Body of pancreas (tissue), 4 donors: Measurements from ENCODE around the gene GRK3.

Experiments
- CTCF ChIP-seq, 7 experiments: fragments of 450-650 bp in 4 of 7; fragments of 200-600 bp in 3 of 7; sonication (generic) in 3 of 7; IDR thresholded peaks; one replicate each; pipeline ENCODE4 v1.5.1; 2016 to 2019; ENCODE audit warnings: antibody characterized with exemption in 7 of 7
- POLR2A ChIP-seq, 3 donors: fragments of 450-650 bp; IDR thresholded peaks; one replicate each; pipeline ENCODE4 v1.6.1; 2016; ENCODE audit warnings: antibody characterized with exemption in 3 of 3, mild to moderate bottlenecking in 2 of 3

- TF ChIP-seq CTCF (IDR thresholded peaks at IDR 0.05), result no peak
- no peak for TF ChIP-seq POLR2A (IDR thresholded peaks at IDR 0.05)
These were observed 200.5 kb downstream of the GRK3 start for GRCh38 chr22:25765016-25765367.
